Measurements from ENCODE around the gene PLEKHG4B. TPM values are rescaled to one million over a fixed set of nuclear protein-coding genes. Genes with fewer than 3 reads are reported as not detected.

Gene PLEKHG4B
- polyA plus RNA-seq, 3 donors: not detected

Small RNA genes lying within 50 kb of the gene (small RNA-seq; reads per million reads assigned to genes)
- not detected for gene RF00019 (ENCODE audit: insufficient read length, low read depth)

Other genes starting within 250 kb of the PLEKHG4B start
- not detected for gene LRRC14B, start 99.3 kb downstream of the PLEKHG4B start, polyA plus RNA-seq
- gene CCDC127, start 126.0 kb downstream of the PLEKHG4B start, polyA plus RNA-seq: 1 to 10 TPM in 1 of 3 donors, under 1 TPM in 2; 0.68 to 1.5 (median 0.85) TPM
- gene SDHA, start 126.2 kb downstream of the PLEKHG4B start, polyA plus RNA-seq: 10 to 100 TPM; 55.0 to 98.0 (median 91.5) TPM
- gene PDCD6, start 179.5 kb downstream of the PLEKHG4B start, polyA plus RNA-seq: 100 to 1,000 TPM; 151 to 219 (median 212) TPM
- under 1 TPM in 2 of 3 donors, not detected in 1; 0.15 TPM for gene AHRR, start 229.5 kb downstream of the PLEKHG4B start, polyA plus RNA-seq

Data from CD14-positive monocyte (primary cell).